GM19023 (cell line): ENCODE data around the gene IL10RB.
"Not testable (repeated sequence)": the region's sequence is repeated elsewhere in the genome, so short reads cannot be mapped to it uniquely, and the experiment has no call there.

Source experiments
- ATAC-seq: cut with Tn5 transposase; IDR thresholded peaks from one replicate; pipeline ENCODE4 v1.9.1; 2021; ENCODE audit warnings: mild to moderate bottlenecking, moderate library complexity; ENCODE audit not compliant: unreplicated experiment

IL10RB gene

DNA sequence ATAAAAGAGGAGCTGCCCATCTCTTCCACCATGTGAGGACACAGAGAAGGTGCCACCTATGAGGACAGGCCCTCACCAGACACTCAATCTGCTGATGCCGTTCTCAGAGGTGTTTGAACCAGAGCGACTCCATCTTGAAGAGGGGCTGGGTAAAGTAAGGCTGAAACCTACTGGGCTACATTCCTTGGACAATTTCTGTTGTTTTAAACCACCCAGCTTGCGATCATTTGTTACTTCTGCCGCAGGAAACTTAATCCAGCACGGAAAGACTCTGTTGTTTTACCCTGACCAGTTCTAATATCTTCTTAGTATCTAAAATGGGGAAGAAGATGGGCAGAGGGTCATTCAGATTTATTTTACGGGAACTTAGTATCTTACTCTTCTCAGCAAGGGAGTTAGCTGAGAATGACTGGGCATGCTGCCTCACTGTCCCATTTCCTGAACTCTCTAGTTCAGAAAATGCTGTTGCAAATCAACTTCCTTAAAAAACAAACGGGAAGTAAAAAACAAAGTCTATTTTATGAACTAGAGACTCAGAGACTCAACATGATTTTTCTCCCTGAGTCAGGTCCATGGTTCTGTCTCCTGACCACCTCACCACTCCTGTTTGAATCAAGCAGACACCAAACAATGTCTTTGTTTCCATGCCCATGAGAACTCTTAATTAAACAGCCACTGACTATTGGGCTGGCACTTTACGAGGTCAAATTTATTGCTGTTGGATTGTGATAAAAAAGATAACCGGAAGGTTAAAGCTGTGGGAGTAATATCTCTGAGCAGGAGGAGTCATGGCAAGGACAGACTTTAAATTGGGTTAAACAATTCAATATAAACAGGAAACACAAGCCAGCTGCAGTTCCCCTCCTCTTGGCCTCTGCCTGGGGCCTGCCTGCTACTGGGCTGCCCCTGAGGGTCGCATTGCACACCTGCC lies 34.8 kb downstream of the IL10RB start:
- no peak for ATAC-seq

DNA sequence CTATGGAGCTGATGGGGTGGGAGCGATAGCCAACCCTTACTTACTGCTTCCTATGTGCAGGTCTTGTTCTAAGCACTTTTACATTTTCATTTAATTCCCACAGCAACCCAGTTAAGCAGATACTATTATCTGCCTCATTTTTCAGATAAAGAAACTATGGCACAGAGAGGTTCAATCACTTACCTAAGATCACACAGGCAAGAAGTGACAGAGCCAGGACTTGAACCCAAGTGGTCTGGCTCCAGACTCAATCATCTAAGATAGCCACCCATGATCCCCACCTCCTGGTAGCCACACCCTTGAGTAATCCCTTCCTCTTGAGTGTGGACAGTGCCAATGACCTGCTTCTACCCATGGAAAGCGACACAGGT lies 35.5 kb downstream of the IL10RB start:
- no peak for ATAC-seq

DNA sequence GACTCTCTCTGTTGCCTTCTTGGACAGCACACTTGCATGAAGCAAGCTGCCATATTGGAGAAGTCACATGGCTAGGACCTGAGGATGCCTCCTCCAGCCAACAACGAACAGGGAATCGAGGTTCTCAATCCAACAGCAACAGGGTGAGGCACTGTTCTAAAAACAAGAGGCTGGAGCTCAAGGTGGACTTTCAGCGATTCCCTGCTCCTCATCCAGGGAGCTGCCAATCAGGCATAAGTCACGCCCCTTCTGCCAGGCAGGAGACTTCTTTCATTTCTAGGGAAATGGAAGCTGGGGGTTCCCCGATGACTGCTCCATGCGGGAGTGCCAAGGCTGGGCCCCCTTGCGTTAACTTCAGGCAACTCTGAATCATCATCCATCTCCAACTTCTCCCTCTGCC lies 35.9 kb downstream of the IL10RB start:
- ATAC-seq, result no peak

DNA sequence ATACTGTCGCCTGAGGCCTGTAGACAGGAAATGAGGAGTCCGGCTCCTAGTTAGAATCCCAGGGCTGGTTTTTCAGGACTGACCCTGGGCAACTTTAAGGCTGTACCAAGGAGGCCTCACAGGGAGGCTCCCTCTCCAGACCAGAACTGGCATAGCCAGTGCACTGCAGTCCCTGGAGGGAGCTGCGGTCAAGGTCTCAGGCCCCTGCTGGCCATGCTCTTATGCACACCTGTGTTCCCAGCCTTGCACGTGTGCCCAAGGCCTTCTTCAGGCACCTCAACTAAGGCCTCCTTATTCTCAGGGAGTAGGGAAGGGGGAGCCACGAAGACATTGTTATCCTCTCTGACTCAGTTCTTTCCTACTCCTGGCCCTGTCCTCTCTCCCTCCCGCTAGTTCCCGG lies 36.6 kb downstream of the IL10RB start:
- ATAC-seq, result no peak

DNA sequence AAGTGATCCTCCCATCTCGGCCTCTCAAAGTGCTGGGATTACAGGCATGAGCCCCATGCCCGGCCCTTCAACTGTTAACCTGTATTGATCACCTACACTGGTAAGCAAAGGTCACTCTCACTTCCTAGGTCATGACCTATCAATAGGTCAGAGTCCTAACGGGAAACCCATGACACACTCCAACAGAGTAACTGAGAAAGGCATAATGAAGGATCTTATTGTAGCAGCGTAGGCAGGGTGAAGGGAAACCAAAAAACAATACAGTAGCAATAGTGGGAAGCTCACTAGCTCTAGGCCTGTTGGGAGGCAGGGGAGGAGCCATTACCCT lies 39.1 kb downstream of the IL10RB start:
- ATAC-seq, result no peak

DNA sequence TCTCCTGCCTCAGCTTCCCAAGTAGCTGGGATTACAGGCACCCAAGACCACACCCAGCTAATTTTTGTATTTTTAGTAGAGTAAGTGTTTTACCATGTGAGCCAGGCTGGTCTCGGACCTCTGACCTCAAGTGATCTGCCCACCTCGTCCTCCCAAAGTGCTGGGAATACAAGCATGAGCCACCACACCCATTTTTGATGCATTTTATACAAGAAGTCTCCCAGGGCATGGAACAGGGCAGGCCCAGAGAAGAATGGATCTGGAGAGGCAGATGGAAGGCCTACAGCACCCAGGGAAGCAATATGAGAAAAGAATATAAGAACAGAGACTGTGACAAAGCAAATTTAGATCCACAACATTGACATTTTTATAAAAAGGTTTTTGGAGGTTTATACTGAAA lies 39.8 kb downstream of the IL10RB start:
- no peak for ATAC-seq

DNA sequence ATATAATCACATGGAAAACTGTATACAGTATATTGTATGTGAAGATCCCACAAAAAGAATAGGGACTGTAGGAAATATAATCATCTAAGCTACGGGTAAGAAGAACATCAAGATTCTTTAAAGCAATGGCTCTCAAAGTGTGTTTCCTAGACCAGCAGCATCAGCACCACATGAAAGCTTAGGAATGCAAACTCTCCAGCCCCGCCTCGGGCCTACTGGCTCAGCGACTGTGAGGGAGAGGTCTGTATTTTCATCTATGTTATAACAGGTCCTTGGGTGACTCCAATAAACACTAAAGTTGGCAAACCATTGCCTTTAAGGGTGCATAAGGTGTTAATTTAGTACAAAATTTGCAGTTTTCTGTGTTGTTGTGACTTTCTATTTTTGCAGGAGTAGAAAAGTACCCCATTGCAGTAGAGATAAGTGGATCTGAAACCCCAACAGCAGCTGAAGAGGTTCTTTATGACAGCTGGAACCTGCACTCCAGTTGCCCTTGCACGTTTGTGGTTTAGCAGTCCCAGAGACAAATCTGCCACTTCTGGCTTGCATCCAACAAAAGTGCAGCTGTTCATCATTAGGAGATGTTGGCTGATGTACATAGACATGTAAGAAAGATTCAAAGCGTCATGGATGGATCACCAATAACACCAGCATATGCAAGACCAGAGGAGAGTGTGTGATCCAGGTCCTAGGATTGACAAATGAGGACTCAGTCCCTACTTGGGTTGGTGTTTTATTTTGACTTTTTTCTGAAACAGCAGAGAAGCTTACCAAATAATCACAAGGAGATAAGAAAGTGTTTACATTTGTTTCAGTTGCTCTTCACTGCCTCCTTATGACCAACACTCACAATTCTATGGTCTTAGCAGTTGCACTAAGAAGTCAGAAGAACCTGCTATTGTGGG lies 42.7 kb downstream of the IL10RB start:
- peak; percentile 92 for ATAC-seq

DNA sequence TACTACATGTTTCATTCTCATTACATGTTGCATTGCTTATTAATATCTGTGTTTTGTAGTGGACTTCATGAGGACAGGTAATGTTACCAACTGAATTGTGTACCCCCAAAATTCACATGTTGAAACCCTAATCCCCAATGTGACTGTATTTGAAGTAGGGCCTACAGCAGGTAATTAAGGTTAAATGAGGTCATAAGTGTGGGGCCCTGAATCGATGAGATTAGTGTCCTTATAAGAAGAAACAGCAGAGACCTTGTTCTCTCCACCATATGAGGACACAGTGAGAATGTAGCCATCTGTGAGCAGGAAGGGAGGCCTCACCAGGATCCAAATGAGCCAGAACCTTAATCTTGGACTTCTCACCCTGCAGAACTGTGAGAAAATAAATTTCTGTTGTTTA lies 43.6 kb downstream of the IL10RB start:
- no peak for ATAC-seq

DNA sequence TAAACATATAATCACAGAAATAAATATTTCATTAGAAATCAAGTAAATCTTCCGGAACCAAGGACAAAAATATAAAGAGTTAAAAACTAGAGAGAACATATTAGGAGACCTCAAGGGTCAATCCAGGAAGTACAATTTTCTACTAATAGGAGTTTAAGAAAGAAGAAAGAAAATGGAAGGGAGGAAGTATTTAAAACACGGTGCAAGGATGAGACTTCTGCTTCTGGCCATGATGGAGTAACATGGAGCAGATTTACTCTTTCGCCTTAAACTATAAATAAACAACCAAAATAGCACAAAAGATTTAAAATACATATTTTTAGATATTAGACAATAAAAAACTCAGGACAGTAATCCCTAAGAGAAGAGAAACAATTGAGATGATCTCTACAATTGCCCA lies 46.0 kb downstream of the IL10RB start:
- no peak for ATAC-seq

DNA sequence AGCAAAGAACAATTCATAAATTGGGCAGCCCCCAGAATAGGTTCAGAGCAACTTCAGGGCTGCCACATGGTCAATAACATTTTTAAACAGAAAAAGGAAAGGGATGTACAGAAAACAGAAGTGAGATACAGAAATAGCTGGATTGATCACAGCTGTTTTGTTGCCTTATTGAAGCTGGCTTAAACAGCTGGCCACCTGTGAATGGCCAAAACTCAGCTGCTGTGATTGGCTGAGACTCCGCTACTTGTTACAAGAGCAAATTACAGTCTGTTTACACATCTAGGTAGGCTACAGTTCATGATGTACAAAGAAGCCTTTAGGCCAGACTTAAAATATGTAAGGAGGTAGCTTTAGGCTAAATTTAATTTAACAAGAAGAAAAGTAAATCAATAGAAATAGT lies 47.0 kb downstream of the IL10RB start:
- ATAC-seq, result no peak

DNA sequence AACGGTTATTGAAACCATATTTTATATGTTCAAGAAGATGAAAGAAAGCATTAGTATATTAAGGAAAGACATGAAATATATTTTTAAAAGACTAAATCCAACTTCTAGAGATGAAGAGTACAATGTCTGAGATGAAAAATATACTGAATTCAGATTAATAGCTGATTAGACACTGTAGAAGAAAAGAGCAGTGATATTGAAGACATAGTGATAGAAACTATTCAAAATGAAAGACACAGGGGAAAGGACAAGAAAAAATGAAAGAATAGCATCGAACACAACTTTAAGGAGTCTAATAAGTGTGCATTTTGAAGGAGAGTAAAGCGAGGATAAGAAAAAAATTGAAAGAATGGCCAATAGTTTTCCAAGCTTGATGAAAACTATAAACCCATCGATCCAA lies 47.4 kb downstream of the IL10RB start:
- ATAC-seq, result no peak

DNA sequence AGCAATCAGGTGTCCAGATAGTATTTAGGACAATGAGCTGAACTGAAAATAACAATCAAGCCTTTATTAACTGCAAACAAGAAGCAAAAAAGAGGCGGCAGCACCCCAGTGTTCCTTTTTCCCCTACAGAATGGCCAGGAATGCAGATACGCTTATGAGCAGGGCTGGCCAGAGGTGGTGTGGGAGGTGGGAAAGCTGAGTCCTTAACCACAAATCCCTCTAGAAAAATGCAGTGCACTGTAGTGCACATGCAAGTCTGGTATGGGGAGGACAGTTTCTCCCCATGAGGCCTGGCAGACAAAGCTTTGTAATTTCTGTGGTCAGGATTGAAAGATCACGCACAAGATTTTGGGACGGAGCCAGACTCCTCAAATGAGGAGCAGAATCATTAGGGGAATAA lies 47.9 kb downstream of the IL10RB start:
- no peak for ATAC-seq

DNA sequence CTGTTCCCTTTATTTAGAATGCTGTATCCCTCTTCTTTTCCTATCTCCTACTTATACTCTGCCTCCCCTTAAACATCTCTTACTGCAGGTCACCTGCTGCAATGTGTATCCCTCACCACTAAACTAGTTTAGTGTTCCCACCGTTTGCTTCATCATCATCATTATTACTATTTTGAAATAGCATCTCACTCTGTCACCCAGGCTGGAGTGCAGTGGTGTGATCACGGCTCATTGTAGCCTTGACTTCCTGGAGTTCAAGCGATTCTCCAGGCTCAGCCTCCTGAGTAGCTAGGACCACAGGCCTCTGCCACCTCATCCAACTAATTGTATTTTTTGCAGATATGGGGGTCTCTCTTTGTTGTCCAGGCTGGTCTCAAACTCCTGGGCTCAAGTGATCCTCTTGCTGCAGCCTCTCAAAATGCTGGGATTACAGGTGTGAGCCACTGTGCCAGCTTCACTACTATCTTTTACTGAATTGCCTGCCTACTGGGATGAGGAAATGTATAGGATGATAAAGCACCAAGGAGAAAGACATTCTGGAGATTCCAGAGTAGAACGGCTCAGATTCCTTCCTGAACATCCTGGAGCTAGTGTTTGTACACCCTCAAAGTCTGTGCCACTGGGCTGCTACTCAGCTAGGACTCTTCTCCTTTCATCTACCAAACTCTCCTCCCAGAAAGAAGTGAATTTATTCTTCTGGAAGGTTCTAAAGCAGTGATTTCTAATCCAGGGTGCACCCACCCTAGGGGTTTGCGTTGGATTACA lies 50.0 kb downstream of the IL10RB start:
- no peak for ATAC-seq

DNA sequence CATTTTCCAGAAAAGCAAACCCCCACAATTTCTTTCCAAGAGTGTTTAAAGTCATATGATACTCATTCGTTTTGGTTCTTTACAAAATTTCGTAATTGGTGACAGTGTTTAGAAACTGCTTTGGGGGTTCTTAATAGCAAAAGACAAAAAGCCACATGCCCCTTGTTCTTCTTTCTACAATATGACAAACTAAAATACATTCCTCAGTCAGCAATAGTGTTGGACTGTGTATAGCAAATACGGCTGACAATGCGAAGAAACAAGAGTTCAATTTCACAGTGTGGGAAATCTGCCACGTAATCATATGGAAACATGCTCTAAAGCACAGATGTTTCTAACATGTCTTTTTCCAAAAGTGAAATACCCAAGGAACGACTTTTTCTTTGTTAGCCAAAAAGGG lies 51.0 kb downstream of the IL10RB start:
- no peak for ATAC-seq

DNA sequence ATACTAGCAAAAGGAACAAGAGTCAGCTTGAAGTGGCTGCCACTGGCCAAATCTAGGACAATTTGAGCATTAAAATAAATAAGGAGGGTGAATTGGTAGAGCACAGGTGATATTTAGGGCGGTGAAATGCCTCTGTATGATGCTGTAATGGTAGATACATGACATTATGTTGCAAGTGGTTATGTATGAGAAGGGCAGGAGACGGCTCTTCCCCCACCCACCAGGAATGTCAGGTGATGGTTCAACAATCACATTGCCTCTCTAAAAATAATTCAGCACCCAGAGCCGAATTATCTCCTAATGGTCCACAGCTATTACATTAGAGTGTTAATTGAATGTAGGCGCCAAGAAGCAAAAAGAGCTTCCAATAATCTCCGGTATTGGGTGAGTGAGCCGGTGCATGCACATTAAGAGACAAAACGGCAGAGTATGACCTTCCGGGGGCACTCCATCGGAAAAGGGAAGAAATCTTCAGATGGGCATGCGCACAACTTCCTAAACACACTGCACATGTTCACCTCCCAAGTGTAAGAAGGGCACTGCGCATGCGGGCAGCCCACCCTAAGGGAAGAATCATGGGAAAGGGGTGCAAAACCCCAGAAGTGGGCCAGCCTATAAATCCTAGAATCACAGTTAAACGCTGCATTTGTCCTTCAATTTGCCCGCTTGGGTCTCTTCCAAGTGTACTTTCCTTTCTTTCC lies 51.8 kb downstream of the IL10RB start:
- no peak for ATAC-seq

DNA sequence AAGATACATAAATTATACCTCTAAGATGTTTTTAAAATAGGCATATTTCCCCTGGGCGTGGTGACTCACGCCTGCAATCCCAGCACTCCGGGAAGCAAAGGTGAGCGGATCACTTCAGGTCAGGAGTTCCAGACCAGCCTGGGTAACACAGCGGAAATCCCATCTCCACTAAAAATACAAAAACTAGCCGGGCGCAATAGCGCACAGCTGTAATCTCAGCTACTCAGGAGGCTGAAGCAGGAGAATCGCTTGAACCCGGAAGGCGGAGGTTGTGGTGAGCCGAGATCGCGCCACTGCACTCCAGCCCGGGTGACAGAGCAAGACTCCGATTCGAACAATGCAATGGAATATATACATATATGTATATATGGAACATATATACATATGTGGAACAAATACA lies 54.8 kb downstream of the IL10RB start:
- ATAC-seq, result not testable (repeated sequence)

DNA sequence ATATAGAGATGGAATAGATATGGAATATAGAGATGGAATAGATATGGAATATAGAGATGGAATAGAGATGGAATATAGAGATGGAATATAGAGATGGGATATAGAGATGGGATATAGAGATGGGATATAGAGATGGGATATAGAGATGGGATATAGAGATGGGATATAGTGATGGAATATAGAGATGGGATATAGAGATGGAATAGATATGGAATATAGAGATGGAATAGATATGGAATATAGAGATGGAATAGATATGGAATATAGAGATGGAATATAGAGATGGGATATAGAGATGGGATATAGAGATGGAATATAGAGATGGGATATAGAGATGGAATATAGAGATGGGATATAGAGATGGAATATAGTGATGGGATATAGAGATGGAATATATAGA lies 57.4 kb downstream of the IL10RB start:
- ATAC-seq, result not testable (repeated sequence)

DNA sequence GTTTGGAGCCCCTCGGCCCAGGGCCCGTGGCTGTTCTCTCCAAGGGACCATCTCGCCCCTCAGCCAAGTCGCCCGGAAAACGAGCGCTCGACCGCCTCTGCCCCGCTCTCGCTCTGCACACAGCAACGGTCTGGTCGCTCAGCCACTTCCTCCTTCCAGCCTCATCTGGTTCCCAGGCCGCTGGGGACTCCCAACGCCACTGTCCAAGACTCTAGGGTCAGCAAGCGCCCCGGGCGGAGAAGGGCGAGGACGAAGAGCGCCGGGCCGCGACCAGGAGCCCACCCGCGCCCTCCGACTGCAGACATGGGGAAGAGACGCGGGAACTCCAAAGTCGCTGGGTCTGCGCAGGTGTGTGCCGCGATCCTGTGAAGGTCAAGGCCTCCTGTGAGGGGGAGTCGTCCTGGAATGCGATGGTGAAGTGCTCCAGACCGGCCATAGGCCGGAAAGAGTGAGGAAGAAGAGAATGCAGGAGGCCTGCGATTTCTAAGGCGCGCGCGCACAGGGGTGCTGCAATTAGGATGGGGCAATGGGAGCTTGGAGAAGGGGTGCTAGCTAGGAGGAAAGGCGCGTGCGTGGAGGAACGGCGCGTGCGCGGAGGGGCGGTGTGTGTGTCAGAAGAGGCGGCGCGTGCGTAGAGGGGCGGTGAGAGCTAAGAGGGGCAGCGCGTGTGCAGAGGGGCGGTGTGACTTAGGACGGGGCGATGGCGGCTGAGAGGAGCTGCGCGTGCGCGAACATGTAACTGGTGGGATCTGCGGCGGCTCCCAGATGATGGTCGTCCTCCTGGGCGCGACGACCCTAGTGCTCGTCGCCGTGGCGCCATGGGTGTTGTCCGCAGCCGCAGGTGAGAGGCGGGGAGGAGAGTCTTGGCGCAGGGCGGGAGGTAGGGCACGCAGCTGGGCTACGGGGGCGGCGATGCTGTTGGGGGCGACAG lies 58.4 kb downstream of the IL10RB start, which contains the start of gene IFNAR1:
Gene IFNAR1, plus strand, starts transcription at position 680 of the 931 bp plus-strand sequence. Its CDS starts 86 bp downstream, at position 766.
- ATAC-seq, result peak; percentile 87
